ENCODE results near the gene AUTS2.

The AUTS2 gene

GRCh38 chr7:69657331-69657730 is 59.1 kb downstream of the AUTS2 start:
- H2AFZ ChIP-seq (ENCODE audit: low read depth, low read length): no peak overlapping the region
- H3K27me3 ChIP-seq (ENCODE audit: insufficient read depth, low read length): no peaks in the 10 kb centered on the region
- no peaks in the 10 kb centered on the region for H3K9me3 ChIP-seq (ENCODE audit: low read length)
- no peaks in the 10 kb centered on the region for H3K36me3 ChIP-seq (ENCODE audit: insufficient read depth, low read length)
- peaks cover 35% of the 10 kb centered on the region for H3K4me1 ChIP-seq (ENCODE audit: insufficient read depth, low read length)
- H3K4me3 ChIP-seq (ENCODE audit: low read length): no peak overlapping the region

DNA sequence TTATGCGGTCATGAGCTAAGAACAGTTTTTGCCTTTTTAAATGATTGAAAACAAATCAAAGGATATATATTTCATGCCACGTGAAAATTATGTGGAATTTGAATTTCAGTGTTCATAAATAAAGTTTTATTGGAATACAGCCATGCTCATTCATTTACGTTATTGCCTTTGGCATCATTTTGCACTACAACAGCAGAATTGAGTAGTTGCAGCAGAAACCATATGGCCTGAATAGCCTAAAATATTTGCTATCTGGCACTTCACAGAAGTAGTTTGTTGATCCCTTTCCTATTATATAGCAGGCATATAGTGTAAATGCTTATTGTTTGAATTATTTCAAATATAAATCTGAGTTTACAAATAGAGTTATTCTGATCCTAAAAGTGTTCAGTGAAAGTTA is 59.7 kb downstream of the AUTS2 start:
- Histone ChIP-seq H2AFZ (ENCODE audit: low read depth, low read length) (no peak overlapping the region), H3K36me3 (ENCODE audit: insufficient read depth, low read length) (no peaks in the 10 kb centered on the region), H3K27me3 (ENCODE audit: insufficient read depth, low read length) (no peaks in the 10 kb centered on the region), H3K9me3 (ENCODE audit: low read length) (no peaks in the 10 kb centered on the region), H3K4me3 (ENCODE audit: low read length) (no peak overlapping the region), H3K4me1 (ENCODE audit: insufficient read depth, low read length) (peaks cover 36% of the 10 kb centered on the region)

- no peaks in the 10 kb centered on the region for H3K36me3 ChIP-seq (ENCODE audit: insufficient read depth, low read length)
- H3K4me3 ChIP-seq (ENCODE audit: low read length): no peak overlapping the region
- H2AFZ ChIP-seq (ENCODE audit: low read depth, low read length): no peak overlapping the region
- no peaks in the 10 kb centered on the region for H3K9me3 ChIP-seq (ENCODE audit: low read length)
- no peaks in the 10 kb centered on the region for H3K27me3 ChIP-seq (ENCODE audit: insufficient read depth, low read length)
- H3K4me1 ChIP-seq (ENCODE audit: insufficient read depth, low read length): peaks cover 37% of the 10 kb centered on the region
Measured at GRCh38 chr7:69659983-69660382, 61.7 kb downstream of the AUTS2 start.

DNA sequence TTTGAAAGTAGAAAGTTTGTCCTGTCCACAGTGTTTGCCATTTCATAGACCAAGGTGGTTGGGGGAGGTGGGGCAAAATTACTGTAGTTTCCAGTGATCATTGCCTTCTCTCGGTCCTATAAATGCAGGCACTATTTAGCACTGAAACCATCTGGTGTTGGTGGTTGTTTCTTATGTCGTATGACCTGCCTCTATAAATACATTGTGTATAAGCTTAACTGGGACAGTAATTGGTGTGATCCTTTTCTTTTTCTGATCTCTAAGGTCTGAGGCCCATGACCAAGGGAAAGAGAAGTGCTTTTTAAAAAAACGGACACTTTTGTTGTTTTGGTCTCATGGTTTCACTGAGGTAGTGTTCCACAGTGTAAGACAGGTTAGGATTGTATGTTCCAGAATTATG is 63.1 kb downstream of the AUTS2 start:
- H3K9me3 ChIP-seq (ENCODE audit: low read length): no peaks in the 10 kb centered on the region
- no peak overlapping the region for H2AFZ ChIP-seq (ENCODE audit: low read depth, low read length)
- H3K4me3 ChIP-seq (ENCODE audit: low read length): no peak overlapping the region
- H3K4me1 ChIP-seq (ENCODE audit: insufficient read depth, low read length): peaks cover 43% of the 10 kb centered on the region
- H3K27me3 ChIP-seq (ENCODE audit: insufficient read depth, low read length): no peaks in the 10 kb centered on the region
- H3K36me3 ChIP-seq (ENCODE audit: insufficient read depth, low read length): no peaks in the 10 kb centered on the region

GRCh38 chr7:69663911-69664832 is 65.9 kb downstream of the AUTS2 start:
- H3K4me3 ChIP-seq (ENCODE audit: low read length): no peak overlapping the region

DNA sequence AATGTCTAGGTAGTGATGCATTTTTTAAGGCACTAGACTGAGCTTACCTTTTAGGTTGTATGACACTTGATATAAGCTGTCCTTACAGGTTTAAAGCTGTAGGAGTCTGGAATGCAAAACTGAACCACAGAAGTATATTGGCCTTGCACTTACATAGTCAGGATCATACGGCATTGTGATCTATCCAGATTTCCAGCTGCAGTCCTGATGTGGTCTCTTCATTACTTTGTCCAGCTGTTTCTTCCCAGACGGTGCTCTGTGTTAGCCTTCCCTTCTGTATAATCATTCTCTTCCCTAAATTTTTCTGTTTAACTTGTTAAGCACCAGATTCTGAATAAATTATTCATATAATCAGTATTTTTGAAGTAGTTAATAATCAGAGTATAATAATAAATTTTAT is 67.1 kb downstream of the AUTS2 start:
- no peaks in the 10 kb centered on the region for H3K36me3 ChIP-seq (ENCODE audit: insufficient read depth, low read length)
- H3K4me3 ChIP-seq (ENCODE audit: low read length): no peak overlapping the region
- peaks cover 34% of the 10 kb centered on the region for H3K4me1 ChIP-seq (ENCODE audit: insufficient read depth, low read length)
- no peaks in the 10 kb centered on the region for H3K9me3 ChIP-seq (ENCODE audit: low read length)
- H3K27me3 ChIP-seq (ENCODE audit: insufficient read depth, low read length): no peaks in the 10 kb centered on the region
- H2AFZ ChIP-seq (ENCODE audit: low read depth, low read length): no peak overlapping the region

More at GRCh38 chr7:69663911-69664832, 65.9 kb downstream of the AUTS2 start:
- no peaks in the 10 kb centered on the region for H3K9me3 ChIP-seq (ENCODE audit: low read length)
- no peaks in the 10 kb centered on the region for H3K36me3 ChIP-seq (ENCODE audit: insufficient read depth, low read length)
- H3K4me1 ChIP-seq (ENCODE audit: insufficient read depth, low read length): peaks cover 33% of the 10 kb centered on the region
- H2AFZ ChIP-seq (ENCODE audit: low read depth, low read length): no peak overlapping the region
- H3K27me3 ChIP-seq (ENCODE audit: insufficient read depth, low read length): no peaks in the 10 kb centered on the region

DNA sequence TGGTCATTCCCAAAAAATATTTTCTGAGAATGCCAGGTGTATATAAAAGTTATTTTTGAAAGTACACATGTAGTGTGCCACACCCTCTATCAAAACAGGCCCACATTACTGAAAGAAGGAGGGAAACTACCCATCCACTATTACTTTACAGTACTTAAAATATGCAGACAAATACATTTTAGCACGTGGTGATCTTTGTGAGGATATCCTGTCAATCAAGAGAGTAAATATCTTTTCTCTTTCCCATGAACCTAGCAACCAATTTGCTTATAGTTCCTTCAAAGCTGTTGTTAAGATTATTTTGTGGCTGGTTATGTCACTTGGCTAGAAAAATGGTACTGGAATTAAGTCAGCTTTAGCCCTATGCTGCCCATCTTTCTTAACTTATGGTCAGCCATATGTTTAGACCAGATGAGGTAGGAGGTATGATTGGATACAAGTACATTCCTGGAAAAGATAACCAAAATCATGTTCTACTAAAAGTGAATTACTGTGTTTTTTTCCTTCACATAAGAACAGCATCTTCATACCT is 70.1 kb downstream of the AUTS2 start:
- Histone ChIP-seq H2AFZ (ENCODE audit: low read depth, low read length) (no peak overlapping the region), H3K4me1 (ENCODE audit: insufficient read depth, low read length) (peaks cover 26% of the 10 kb centered on the region), H3K36me3 (ENCODE audit: insufficient read depth, low read length) (no peaks in the 10 kb centered on the region), H3K27me3 (ENCODE audit: insufficient read depth, low read length) (no peaks in the 10 kb centered on the region), H3K4me3 (ENCODE audit: low read length) (no peak overlapping the region), H3K9me3 (ENCODE audit: low read length) (no peaks in the 10 kb centered on the region)

DNA sequence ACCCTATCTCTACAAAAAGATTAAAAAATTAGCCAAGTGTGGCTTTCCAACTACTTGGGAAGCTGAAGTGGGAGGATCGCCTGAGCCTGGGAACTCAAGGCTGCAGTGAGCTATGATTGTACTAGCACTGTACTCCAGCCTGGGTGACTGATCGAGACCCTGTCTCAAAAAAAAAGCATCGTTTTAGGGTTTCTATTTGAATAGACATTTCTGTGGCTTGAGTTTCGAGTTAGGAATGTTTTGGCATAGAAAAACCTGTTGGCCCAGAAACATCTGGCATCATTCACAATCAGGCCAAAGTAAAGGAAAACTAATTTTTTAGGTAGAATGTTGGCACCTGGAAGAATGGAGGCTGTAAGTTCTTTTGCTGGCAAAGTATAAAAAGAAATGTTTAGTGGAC is 72.4 kb downstream of the AUTS2 start:
- Histone ChIP-seq H3K4me3 (ENCODE audit: low read length) (no peak overlapping the region), H3K9me3 (ENCODE audit: low read length) (no peaks in the 10 kb centered on the region), H3K4me1 (ENCODE audit: insufficient read depth, low read length) (peaks cover 22% of the 10 kb centered on the region), H2AFZ (ENCODE audit: low read depth, low read length) (no peak overlapping the region), H3K27me3 (ENCODE audit: insufficient read depth, low read length) (no peaks in the 10 kb centered on the region), H3K36me3 (ENCODE audit: insufficient read depth, low read length) (no peaks in the 10 kb centered on the region)

DNA sequence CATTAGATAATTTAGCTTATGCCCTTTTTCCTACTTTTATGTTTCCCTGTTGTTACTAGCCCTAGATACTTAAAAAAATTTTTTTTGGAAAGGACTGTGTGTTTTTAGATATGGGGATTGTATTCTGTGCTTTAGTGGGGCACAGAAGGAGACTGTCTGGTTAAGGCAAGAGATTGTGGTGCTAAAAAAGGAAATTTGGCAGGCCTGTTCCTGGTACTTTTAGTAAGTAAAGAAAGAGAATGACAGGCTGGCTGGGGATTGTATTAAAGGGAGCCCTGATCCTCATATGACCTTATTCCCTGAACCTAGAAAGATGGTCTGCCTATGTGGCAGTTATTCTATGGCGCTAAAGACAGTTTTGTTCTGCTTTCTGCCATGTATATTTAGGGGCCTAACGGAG is 74.8 kb downstream of the AUTS2 start:
- H2AFZ ChIP-seq (ENCODE audit: low read depth, low read length): no peak overlapping the region
- H3K9me3 ChIP-seq (ENCODE audit: low read length): no peaks in the 10 kb centered on the region
- no peaks in the 10 kb centered on the region for H3K27me3 ChIP-seq (ENCODE audit: insufficient read depth, low read length)
- H3K4me1 ChIP-seq (ENCODE audit: insufficient read depth, low read length): peaks cover 36% of the 10 kb centered on the region
- no peak overlapping the region for H3K4me3 ChIP-seq (ENCODE audit: low read length)
- no peaks in the 10 kb centered on the region for H3K36me3 ChIP-seq (ENCODE audit: insufficient read depth, low read length)

DNA sequence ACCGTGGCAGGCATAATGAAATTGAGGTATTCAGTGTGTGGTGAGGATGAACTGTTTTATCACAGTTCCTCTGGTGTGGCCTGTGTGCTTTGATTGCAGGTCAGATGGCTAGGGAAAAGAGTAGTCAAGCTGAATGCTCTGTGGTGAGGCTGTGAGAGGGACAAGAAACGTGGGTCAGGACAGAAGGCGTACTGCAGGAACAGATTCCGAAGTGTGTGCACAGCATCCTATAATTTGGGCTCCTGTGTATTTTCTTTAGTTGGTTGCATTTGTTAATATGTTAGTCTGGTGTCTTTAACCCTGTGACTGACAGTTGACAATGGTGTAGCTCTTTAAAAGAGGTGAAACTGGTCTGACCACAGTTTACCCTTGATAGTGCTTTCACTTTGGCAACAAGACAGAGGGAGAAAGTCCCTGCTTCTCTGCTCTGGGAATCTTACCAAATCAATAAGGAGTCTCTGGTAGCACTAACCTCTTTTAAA is 76.5 kb downstream of the AUTS2 start:
- Histone ChIP-seq H2AFZ (ENCODE audit: low read depth, low read length) (no peak overlapping the region), H3K27me3 (ENCODE audit: insufficient read depth, low read length) (no peaks in the 10 kb centered on the region), H3K9me3 (ENCODE audit: low read length) (no peaks in the 10 kb centered on the region), H3K4me1 (ENCODE audit: insufficient read depth, low read length) (peaks cover 46% of the 10 kb centered on the region), H3K36me3 (ENCODE audit: insufficient read depth, low read length) (no peaks in the 10 kb centered on the region), H3K4me3 (ENCODE audit: low read length) (no peak overlapping the region)

DNA sequence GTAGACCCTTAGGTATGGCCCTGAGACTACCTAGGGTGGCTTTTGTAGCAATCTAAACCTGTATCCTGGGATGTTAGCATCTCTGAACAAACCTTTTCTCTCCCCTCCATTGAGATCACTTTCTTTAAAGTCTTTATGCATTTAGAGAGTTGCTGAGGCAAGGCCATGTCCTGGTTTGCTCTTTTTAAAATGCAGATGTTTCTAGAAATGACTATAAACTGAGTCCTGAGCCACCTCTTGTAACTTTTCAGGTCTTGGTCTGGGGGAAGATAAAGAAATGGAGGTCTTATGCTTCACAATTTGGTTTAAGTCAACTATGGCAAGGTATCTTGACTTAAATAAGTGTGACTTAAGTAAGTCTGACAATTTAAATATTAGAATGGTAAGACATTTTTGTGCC is 78.0 kb downstream of the AUTS2 start:
- Histone ChIP-seq H3K4me1 (ENCODE audit: insufficient read depth, low read length) (peaks cover 39% of the 10 kb centered on the region), H3K4me3 (ENCODE audit: low read length) (no peak overlapping the region), H3K9me3 (ENCODE audit: low read length) (no peaks in the 10 kb centered on the region), H3K36me3 (ENCODE audit: insufficient read depth, low read length) (no peaks in the 10 kb centered on the region), H2AFZ (ENCODE audit: low read depth, low read length) (no peak overlapping the region), H3K27me3 (ENCODE audit: insufficient read depth, low read length) (no peaks in the 10 kb centered on the region)

DNA sequence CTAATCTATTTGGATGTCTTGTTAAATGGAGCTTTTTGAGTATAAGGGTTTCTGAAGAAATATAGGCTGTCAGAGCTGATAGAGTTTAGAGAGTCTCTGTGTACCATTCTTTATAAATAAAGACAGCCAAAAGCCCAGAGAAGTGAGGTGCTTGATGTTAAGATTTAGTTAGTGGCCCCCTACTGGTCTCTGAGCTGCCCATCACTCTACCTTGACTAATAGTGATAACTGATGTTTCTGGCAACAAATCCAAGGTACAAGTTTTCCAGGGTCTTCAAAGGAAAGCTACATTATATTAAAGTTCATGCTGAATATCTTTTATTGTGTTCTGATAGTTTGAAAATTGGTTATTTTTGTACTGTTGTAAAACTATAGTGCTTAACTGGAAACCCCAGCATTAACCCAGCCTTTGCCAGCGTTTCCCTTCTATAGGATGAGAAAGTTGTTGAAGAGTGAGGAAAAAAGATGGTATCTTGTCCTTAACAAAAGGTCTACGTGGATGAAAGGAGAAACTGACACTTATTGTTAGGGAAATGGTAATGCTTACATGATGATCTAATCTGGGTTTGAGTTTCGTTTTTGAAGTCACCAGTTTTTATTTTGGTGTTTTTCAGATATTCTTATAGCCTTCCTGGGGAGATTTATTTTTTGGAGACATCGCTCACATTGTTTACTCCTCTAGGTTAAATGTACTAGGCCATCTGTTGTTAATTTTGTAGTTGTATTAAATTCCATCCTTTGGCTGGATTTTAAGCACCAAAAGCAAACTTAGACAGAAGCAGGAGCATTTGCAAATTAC is 79.0 kb downstream of the AUTS2 start:
- Histone ChIP-seq H3K9me3 (ENCODE audit: low read length) (no peaks in the 10 kb centered on the region), H3K4me1 (ENCODE audit: insufficient read depth, low read length) (peaks cover 39% of the 10 kb centered on the region), H3K4me3 (ENCODE audit: low read length) (no peak overlapping the region), H3K27me3 (ENCODE audit: insufficient read depth, low read length) (no peaks in the 10 kb centered on the region), H3K36me3 (ENCODE audit: insufficient read depth, low read length) (no peaks in the 10 kb centered on the region), H2AFZ (ENCODE audit: low read depth, low read length) (no peak overlapping the region)

GRCh38 chr7:69677881-69678493 is 79.7 kb downstream of the AUTS2 start:
- no peaks in the 10 kb centered on the region for H3K9me3 ChIP-seq (ENCODE audit: low read length)
- H3K36me3 ChIP-seq (ENCODE audit: insufficient read depth, low read length): no peaks in the 10 kb centered on the region
- H3K4me1 ChIP-seq (ENCODE audit: insufficient read depth, low read length): peaks cover 39% of the 10 kb centered on the region
- H3K4me3 ChIP-seq (ENCODE audit: low read length): no peak overlapping the region
- H2AFZ ChIP-seq (ENCODE audit: low read depth, low read length): no peak overlapping the region
- no peaks in the 10 kb centered on the region for H3K27me3 ChIP-seq (ENCODE audit: insufficient read depth, low read length)

Measured in neuron (in vitro differentiated cells).